Measurements from ENCODE around the gene CDC42EP4.

GRCh38 chr17:73317513-73318426 is 6.0 kb upstream of the CDC42EP4 start:
- no peak for TF ChIP-seq CTCF (conservative IDR thresholded peaks at IDR 0.05; ENCODE audit: low read depth in 2 of 2)
- TF ChIP-seq EZH2 (IDR thresholded peaks at IDR 0.05; ENCODE audit: low read depth, unreplicated experiment), result no peak
- no peak for TF ChIP-seq POLR2AphosphoS5 (IDR thresholded peaks at IDR 0.05; ENCODE audit: low read depth)
- TF ChIP-seq, protein P1, sequence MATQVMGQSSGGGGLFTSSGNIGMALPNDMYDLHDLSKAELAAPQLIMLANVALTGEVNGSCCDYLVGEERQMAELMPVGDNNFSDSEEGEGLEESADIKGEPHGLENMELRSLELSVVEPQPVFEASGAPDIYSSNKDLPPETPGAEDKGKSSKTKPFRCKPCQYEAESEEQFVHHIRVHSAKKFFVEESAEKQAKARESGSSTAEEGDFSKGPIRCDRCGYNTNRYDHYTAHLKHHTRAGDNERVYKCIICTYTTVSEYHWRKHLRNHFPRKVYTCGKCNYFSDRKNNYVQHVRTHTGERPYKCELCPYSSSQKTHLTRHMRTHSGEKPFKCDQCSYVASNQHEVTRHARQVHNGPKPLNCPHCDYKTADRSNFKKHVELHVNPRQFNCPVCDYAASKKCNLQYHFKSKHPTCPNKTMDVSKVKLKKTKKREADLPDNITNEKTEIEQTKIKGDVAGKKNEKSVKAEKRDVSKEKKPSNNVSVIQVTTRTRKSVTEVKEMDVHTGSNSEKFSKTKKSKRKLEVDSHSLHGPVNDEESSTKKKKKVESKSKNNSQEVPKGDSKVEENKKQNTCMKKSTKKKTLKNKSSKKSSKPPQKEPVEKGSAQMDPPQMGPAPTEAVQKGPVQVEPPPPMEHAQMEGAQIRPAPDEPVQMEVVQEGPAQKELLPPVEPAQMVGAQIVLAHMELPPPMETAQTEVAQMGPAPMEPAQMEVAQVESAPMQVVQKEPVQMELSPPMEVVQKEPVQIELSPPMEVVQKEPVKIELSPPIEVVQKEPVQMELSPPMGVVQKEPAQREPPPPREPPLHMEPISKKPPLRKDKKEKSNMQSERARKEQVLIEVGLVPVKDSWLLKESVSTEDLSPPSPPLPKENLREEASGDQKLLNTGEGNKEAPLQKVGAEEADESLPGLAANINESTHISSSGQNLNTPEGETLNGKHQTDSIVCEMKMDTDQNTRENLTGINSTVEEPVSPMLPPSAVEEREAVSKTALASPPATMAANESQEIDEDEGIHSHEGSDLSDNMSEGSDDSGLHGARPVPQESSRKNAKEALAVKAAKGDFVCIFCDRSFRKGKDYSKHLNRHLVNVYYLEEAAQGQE (IDR thresholded peaks at IDR 0.05; ENCODE audit: unreplicated experiment), result no peak
- no peak for TF ChIP-seq EZH2phosphoT487 (IDR thresholded peaks at IDR 0.05; ENCODE audit: unreplicated experiment)
- no peak for TF ChIP-seq CREB1 (CRISPR knock-in tag; IDR thresholded peaks at IDR 0.05; ENCODE audit: low read depth)
- TF ChIP-seq JUNB (IDR thresholded peaks at IDR 0.05; ENCODE audit: unreplicated experiment), result no peak
- TF ChIP-seq NANOG (IDR thresholded peaks at IDR 0.05; ENCODE audit: borderline replicate concordance), result no peak
- no peak for TF ChIP-seq ZNF462 (CRISPR knock-in tag; IDR thresholded peaks at IDR 0.05)
- no peak for TF ChIP-seq ETS1 (IDR thresholded peaks at IDR 0.05)
- TF ChIP-seq ZNF114 (CRISPR knock-in tag; IDR thresholded peaks at IDR 0.05), result no peak
- no peak for TF ChIP-seq ZNF331 (CRISPR knock-in tag; IDR thresholded peaks at IDR 0.05; ENCODE audit: low read depth)
